Activated T-helper 17 cell treated with anti-CD3 and anti-CD28 coated beads, Interleukin-2, amount 50 U/mL, for 72 hours (primary cell): ENCODE results near the gene COL6A3. TPM values are rescaled to one million over a fixed set of nuclear protein-coding genes. Genes with fewer than 3 reads are reported as not detected.

ENCODE experiments used
- ATAC-seq: fragments of 150-1000 bp; cut with Tn5 transposase; replicated peaks from 2 replicates; pipeline ENCODE4 v1.10.0; 2021; ENCODE audit warnings: mild to moderate bottlenecking, moderate library complexity
- H3K27ac Mint-ChIP-seq: one replicate; pipeline ENCODE4 v1.8.0; 2022; ENCODE audit warnings: mixed read lengths
- H3K27me3 Mint-ChIP-seq: one replicate; pipeline ENCODE4 v1.8.0; 2022; ENCODE audit warnings: mixed read lengths
- H3K36me3 Mint-ChIP-seq: one replicate; pipeline ENCODE4 v1.8.0; 2022; ENCODE audit warnings: low read depth, mild to moderate bottlenecking, mixed read lengths
- H3K4me1 Mint-ChIP-seq: one replicate; pipeline ENCODE4 v1.8.0; 2022; ENCODE audit warnings: mixed read lengths
- H3K4me3 Mint-ChIP-seq: one replicate; pipeline ENCODE4 v1.8.0; 2022; ENCODE audit warnings: mild to moderate bottlenecking, mixed read lengths
- H3K9me3 Mint-ChIP-seq: one replicate; pipeline ENCODE4 v1.8.0; 2022; ENCODE audit warnings: mixed read lengths
- total RNA-seq, 2 donors: library from RNA; stranded (reverse); gene quantifications; one replicate each; pipeline ENCODE4 v1.2.3, GENCODE V29; 2022

Gene COL6A3
- total RNA-seq, 2 donors from 2014 or later = 10.6 to 30.7 TPM

GRCh38 chr2:237291138-237291792 is 122.7 kb downstream of the COL6A3 start:
- peak overlapping the region; percentile 86 for H3K27ac Mint-ChIP-seq
- peak overlapping the region; percentile 80 for H3K4me3 Mint-ChIP-seq
- H3K9me3 Mint-ChIP-seq = peaks cover 4% of the 10 kb centered on the region
- H3K36me3 Mint-ChIP-seq = no peaks in the 10 kb centered on the region
- peak; percentile 94 for ATAC-seq
- H3K4me1 Mint-ChIP-seq = peaks cover 7% of the 10 kb centered on the region
- H3K27me3 Mint-ChIP-seq = peaks cover 42% of the 10 kb centered on the region

- H3K27ac Mint-ChIP-seq = no peak overlapping the region
- H3K4me3 Mint-ChIP-seq = peak overlapping the region; percentile 80
- ATAC-seq = no peak
- H3K9me3 Mint-ChIP-seq = peaks cover 4% of the 10 kb centered on the region
- H3K36me3 Mint-ChIP-seq = no peaks in the 10 kb centered on the region
- H3K4me1 Mint-ChIP-seq = peaks cover 7% of the 10 kb centered on the region
- peaks cover 42% of the 10 kb centered on the region for H3K27me3 Mint-ChIP-seq
Measured at GRCh38 chr2:237290261-237290660, 123.7 kb downstream of the COL6A3 start.

- Mint-ChIP-seq H3K9me3 (peaks cover 4% of the 10 kb centered on the region), H3K4me1 (peaks cover 7% of the 10 kb centered on the region), H3K36me3 (no peaks in the 10 kb centered on the region), H3K4me3 (no peak overlapping the region), H3K27ac (no peak overlapping the region), H3K27me3 (peaks cover 38% of the 10 kb centered on the region)
- ATAC-seq = no peak
Measured at GRCh38 chr2:237289139-237289538, 124.8 kb downstream of the COL6A3 start.

- Mint-ChIP-seq H3K27ac (no peak overlapping the region), H3K36me3 (no peaks in the 10 kb centered on the region), H3K27me3 (peaks cover 34% of the 10 kb centered on the region), H3K4me1 (peaks cover 7% of the 10 kb centered on the region), H3K9me3 (peaks cover 4% of the 10 kb centered on the region), H3K4me3 (no peak overlapping the region)
- no peak for ATAC-seq
Measured at GRCh38 chr2:237287872-237288271, 126.1 kb downstream of the COL6A3 start.

GRCh38 chr2:237283131-237283928 is 130.6 kb downstream of the COL6A3 start:
- Mint-ChIP-seq H3K27ac (no peak overlapping the region), H3K36me3 (no peaks in the 10 kb centered on the region), H3K9me3 (no peaks in the 10 kb centered on the region), H3K27me3 (peaks cover 28% of the 10 kb centered on the region), H3K4me3 (no peak overlapping the region), H3K4me1 (no peaks in the 10 kb centered on the region)
- ATAC-seq = peak; percentile 31

GRCh38 chr2:237282568-237283128 is 131.3 kb downstream of the COL6A3 start:
- Mint-ChIP-seq H3K4me1 (no peaks in the 10 kb centered on the region), H3K9me3 (no peaks in the 10 kb centered on the region), H3K36me3 (no peaks in the 10 kb centered on the region), H3K4me3 (no peak overlapping the region), H3K27ac (no peak overlapping the region), H3K27me3 (peaks cover 24% of the 10 kb centered on the region)
- ATAC-seq = no peak

- ATAC-seq = no peak
- Mint-ChIP-seq H3K27me3 (peaks cover 20% of the 10 kb centered on the region), H3K9me3 (no peaks in the 10 kb centered on the region)
Measured at GRCh38 chr2:237281836-237282306, 132.1 kb downstream of the COL6A3 start.

GRCh38 chr2:237280939-237281338 is 133.0 kb downstream of the COL6A3 start:
- no peaks in the 10 kb centered on the region for H3K4me1 Mint-ChIP-seq
- H3K27me3 Mint-ChIP-seq = peaks cover 20% of the 10 kb centered on the region
- ATAC-seq = no peak
- no peaks in the 10 kb centered on the region for H3K9me3 Mint-ChIP-seq
- H3K27ac Mint-ChIP-seq = no peak overlapping the region
- H3K36me3 Mint-ChIP-seq = no peaks in the 10 kb centered on the region
- no peak overlapping the region for H3K4me3 Mint-ChIP-seq

More at GRCh38 chr2:237281836-237282306, 132.1 kb downstream of the COL6A3 start:
- Mint-ChIP-seq H3K27ac (no peak overlapping the region), H3K36me3 (no peaks in the 10 kb centered on the region), H3K4me3 (no peak overlapping the region), H3K4me1 (no peaks in the 10 kb centered on the region)

GRCh38 chr2:237280229-237280628 is 133.7 kb downstream of the COL6A3 start:
- peaks cover 20% of the 10 kb centered on the region for H3K27me3 Mint-ChIP-seq
- no peak overlapping the region for H3K27ac Mint-ChIP-seq
- no peak for ATAC-seq

GRCh38 chr2:237279012-237279768 is 134.8 kb downstream of the COL6A3 start:
- no peak overlapping the region for H3K4me3 Mint-ChIP-seq
- H3K27me3 Mint-ChIP-seq = peaks cover 20% of the 10 kb centered on the region
- no peak for ATAC-seq
- H3K9me3 Mint-ChIP-seq = no peaks in the 10 kb centered on the region
- no peak overlapping the region for H3K27ac Mint-ChIP-seq
- H3K36me3 Mint-ChIP-seq = no peaks in the 10 kb centered on the region
- H3K4me1 Mint-ChIP-seq = no peaks in the 10 kb centered on the region

More at GRCh38 chr2:237280229-237280628, 133.7 kb downstream of the COL6A3 start:
- H3K4me1 Mint-ChIP-seq = no peaks in the 10 kb centered on the region
- H3K36me3 Mint-ChIP-seq = no peaks in the 10 kb centered on the region
- no peaks in the 10 kb centered on the region for H3K9me3 Mint-ChIP-seq
- H3K4me3 Mint-ChIP-seq = no peak overlapping the region

- no peak overlapping the region for H3K4me3 Mint-ChIP-seq
- ATAC-seq = no peak
- no peak overlapping the region for H3K27ac Mint-ChIP-seq
- H3K9me3 Mint-ChIP-seq = no peaks in the 10 kb centered on the region
- no peaks in the 10 kb centered on the region for H3K4me1 Mint-ChIP-seq
- no peaks in the 10 kb centered on the region for H3K36me3 Mint-ChIP-seq
- H3K27me3 Mint-ChIP-seq = peaks cover 20% of the 10 kb centered on the region
Measured at GRCh38 chr2:237278568-237278967, 135.4 kb downstream of the COL6A3 start.

- H3K4me3 Mint-ChIP-seq = no peak overlapping the region
- no peaks in the 10 kb centered on the region for H3K9me3 Mint-ChIP-seq
- peaks cover 17% of the 10 kb centered on the region for H3K27me3 Mint-ChIP-seq
Measured at GRCh38 chr2:237276716-237277490, 137.1 kb downstream of the COL6A3 start.

More at GRCh38 chr2:237276716-237277490, 137.1 kb downstream of the COL6A3 start:
- no peaks in the 10 kb centered on the region for H3K4me1 Mint-ChIP-seq
- H3K27ac Mint-ChIP-seq = no peak overlapping the region
- no peak for ATAC-seq
- H3K36me3 Mint-ChIP-seq = no peaks in the 10 kb centered on the region
